HepG2 (cell line): ENCODE data around the gene PTPA.

ENCODE experiments used
- ARNT ChIP-seq: fragments of 450-650 bp; IDR thresholded peaks from 2 replicates; pipeline ENCODE4 v1.6.1; 2017
- CTCF ChIP-seq: sonication (generic); formaldehyde crosslinking; IDR thresholded peaks from 2 replicates; pipeline ENCODE4 v1.5.0; 2020; ENCODE audit warnings: mild to moderate bottlenecking, missing genetic modification reagents, moderate library complexity
- HMG20A ChIP-seq: IDR thresholded peaks from 2 replicates; pipeline ENCODE4 v1.6.1; 2016; ENCODE audit warnings: borderline replicate concordance
- RERE ChIP-seq: IDR thresholded peaks from 2 replicates; pipeline ENCODE4 v1.6.1; 2016; ENCODE audit warnings: low read depth, missing genetic modification reagents, missing compliant biosample characterization
- REST ChIP-seq, 2 experiments: IDR thresholded peaks; 2 replicates each; pipeline ENCODE4 v1.6.1; 2011 to 2012; ENCODE audit warnings: low read length in 2 of 2, borderline replicate concordance in 1 of 2, low read depth in 1 of 2, mild to moderate bottlenecking in 1 of 2, moderate library complexity in 1 of 2
- SIN3B ChIP-seq: fragments of 150-350 bp; IDR thresholded peaks from 2 replicates; pipeline ENCODE4 v1.6.1; 2014; ENCODE audit warnings: low read length
- ZNF160 ChIP-seq: sonication (generic); formaldehyde crosslinking; IDR thresholded peaks from 2 replicates; pipeline ENCODE4 v1.8.0; 2022; ENCODE audit warnings: mild to moderate bottlenecking, inconsistent platforms, missing genetic modification reagents
- ZNF431 ChIP-seq: sonication (generic); formaldehyde crosslinking; IDR thresholded peaks from 2 replicates; pipeline ENCODE4 v1.9.0; 2022; ENCODE audit warnings: missing genetic modification reagents, low read depth, mild to moderate bottlenecking, borderline replicate concordance
- ZNF598 ChIP-seq: sonication (generic); formaldehyde crosslinking; IDR thresholded peaks from 2 replicates; pipeline ENCODE4 v1.5.1; 2020; ENCODE audit warnings: mild to moderate bottlenecking, missing genetic modification reagents, borderline replicate concordance
- ZNF616 ChIP-seq: sonication (generic); formaldehyde crosslinking; IDR thresholded peaks from 2 replicates; pipeline ENCODE4 v1.5.0; 2020; ENCODE audit warnings: low read depth, mild to moderate bottlenecking, missing genetic modification reagents
- ZNF687 ChIP-seq: sonication (generic); formaldehyde crosslinking; IDR thresholded peaks from 2 replicates; pipeline ENCODE4 v1.5.1; 2020; ENCODE audit warnings: mild to moderate bottlenecking, missing genetic modification reagents, moderate library complexity

GRCh38 chr9:129064499-129064908, 46.7 kb upstream of the PTPA start:
- TF ChIP-seq ZNF598, result peak; percentile 45; the same call in 1 of the 2 replicates
- TF ChIP-seq ZNF616, result no peak
- peak; percentile 90 for TF ChIP-seq ZNF687 (CRISPR knock-in tag)
- TF ChIP-seq ZNF431 (CRISPR knock-in tag), result no peak
- TF ChIP-seq RERE (CRISPR knock-in tag), result no peak; the same call in 1 of the 2 replicates
- no peak for TF ChIP-seq REST (IDR thresholded peaks at IDR 0.05; ENCODE audit: borderline replicate concordance in 1 of 2, low read depth in 1 of 2, low read length in 2 of 2)
- TF ChIP-seq SIN3B, result no peak
- no peak for TF ChIP-seq ARNT
- peak; percentile 36; the same call in 1 of the 2 replicates for TF ChIP-seq HMG20A (CRISPR knock-in tag)
- TF ChIP-seq ZNF160 (CRISPR knock-in tag), result 0 out of 2 replicates have a peak, but pooled peaks have one; percentile 39
- no peak for TF ChIP-seq CTCF (CRISPR knock-in tag)
